HG02973 (cell line): ENCODE data around the gene ATP5PB.

Source experiments
- ATAC-seq: cut with Tn5 transposase; IDR thresholded peaks from one replicate; pipeline ENCODE4 v1.9.1; 2021; ENCODE audit warnings: moderate library complexity; ENCODE audit not compliant: unreplicated experiment

The ATP5PB gene

DNA sequence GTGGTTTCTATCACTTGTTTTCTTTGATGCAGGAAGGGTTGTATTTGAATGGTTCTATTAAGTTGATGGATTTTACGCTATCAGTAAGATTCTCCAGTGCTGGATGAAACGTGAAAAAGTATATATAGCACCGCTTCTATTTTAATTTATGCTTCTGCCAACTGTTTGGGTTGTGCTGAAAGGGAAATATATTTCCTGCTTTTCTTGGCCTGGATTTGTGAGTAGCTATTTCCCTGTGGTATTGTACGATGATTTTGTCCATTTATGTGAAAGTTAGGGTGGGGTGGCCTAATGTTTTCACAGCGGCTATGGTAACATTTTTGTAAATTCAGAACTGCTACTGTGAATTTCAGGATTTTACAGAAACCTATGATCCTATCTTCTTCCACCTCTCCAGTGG lies 24.8 kb downstream of the ATP5PB start:
- ATAC-seq, result no peak

DNA sequence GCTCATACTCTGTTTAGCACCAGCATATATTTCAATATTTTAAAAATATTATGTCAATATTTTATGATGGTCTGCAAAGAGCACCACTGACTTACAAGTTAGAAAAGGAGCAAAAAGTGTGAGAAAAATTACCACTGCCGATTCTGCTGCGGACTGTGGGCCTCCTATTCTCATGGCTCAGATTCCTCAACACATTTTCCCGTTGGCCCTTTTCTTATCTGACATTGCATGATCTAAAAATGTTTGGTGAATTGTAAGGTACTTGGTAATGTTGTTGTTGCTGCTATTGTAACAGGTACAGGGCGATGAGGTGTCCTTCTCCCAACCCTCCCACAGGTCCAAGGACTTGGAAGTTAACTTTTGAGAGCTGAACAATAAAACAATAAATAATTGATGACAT lies 25.3 kb downstream of the ATP5PB start:
- no peak for ATAC-seq

DNA sequence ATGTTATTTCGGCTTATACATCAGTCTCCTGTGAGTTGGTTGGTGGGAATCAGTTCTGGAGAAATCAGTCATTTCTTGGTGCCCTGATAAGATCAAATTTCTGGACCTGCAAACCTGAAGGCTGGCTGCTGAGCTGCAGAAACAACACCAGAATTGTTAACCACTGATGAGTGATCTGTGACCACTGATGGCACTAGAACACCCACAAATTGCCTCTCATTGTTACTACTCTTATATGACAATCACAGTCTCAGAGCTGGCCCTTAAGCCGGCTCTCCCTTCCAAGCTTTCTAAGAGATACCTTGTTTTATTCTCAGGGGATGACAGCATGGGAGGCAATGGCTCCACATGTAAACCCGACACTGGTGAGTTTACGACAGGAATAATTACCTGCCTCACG lies 26.4 kb downstream of the ATP5PB start:
- ATAC-seq, result no peak

DNA sequence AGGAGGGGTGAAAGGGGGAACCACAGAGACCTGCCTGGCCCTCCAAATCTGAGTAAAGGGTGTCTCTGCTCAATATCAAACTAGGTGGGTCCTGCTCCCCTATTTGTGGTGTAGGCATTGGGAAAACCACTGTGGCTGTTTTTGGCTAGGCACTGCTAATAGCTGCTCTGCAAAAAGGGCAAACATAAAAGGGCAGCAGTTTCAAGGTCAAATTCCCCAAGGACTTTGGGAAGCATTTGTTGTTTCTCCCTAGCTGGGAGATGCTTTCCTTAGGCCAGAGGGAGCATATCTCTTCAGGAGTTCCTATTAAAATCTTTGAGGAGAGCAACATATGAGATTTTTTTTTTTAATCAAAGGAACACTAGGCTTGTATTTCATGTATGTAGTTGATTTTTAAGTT lies 26.9 kb downstream of the ATP5PB start:
- ATAC-seq, result no peak

DNA sequence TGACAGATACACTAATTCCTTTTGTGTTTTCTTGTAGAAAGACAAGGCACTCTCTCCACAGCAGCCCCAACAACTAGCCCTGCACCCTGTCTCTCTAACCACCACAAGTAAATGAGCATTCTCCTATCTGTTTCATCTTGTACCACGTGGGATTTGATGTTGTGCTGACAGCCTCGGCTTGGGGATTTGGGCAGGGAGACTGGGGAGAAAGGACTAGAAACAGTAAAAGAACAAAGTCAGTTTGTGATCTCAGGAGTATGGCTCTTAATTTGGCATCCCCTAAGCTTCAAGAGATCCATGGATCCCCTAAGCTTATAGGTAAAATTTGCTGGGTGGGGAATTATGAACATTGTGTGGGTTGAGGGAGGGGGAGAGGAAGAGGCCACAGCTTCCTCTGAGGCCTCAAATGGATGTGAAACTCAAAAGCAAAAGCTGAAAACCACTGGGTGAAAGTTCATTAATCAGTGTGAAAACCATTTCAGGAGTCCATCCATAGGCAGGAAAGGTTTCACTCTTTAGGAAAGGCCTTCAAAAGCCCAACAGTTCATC lies 27.6 kb downstream of the ATP5PB start:
- no peak for ATAC-seq

DNA sequence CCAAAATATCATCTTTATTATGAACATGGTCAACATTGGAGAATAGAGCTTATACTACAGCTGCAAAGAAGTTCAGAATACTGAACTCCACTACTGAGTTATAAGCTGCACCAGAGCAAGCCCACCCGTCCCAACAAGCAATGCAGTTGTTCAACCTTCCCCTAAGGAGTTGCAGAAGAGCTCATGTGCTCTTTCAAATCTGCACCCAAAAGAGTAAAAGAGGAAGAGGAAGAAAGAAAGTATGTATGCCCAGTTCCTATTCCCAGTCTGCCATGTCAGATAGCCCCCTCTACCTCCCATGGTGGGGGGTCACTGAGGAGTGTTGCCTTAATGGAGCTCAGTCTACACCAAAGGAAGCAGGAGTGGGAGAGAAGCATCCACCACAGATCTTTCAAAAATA lies 31.4 kb downstream of the ATP5PB start:
- no peak for ATAC-seq

DNA sequence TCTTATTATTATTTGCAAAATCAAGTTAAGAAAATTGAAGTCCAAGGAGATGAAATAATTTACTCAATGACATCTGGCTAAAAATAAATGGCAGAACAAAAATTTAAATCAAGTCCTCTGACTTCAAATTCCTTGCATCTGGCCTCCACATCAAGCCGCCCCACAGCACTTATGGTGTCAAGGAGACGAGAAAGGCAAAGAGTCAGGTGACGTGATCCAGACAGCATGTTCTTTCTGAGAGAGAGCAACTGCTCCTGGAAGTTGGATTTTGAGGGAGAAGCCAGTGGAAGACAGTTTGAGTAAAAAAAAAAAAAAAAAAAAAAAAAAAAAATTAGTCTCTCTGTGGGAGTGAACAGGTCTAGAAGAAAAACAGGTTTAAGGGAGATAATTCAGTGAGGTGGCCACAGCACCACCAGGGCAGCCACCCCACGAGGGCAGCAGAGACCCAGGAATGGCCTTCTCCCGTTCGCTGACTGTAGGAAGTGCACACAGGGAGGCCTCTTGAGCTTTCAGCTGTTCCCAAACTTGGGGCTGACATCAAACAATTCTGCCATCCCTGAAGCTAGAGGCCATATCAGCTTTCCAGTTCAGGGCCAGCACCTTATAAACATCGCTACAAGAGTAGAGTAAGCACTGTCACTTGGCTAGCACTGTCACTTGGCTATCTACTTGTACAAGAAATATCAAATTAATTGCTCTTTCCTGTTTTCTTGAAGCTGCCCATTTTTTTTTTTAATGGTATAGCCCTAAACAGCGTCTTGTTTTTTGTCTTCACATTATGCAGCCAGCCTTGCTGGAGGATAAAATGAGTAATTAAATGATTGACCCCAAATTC lies 32.3 kb downstream of the ATP5PB start:
- ATAC-seq, result no peak

DNA sequence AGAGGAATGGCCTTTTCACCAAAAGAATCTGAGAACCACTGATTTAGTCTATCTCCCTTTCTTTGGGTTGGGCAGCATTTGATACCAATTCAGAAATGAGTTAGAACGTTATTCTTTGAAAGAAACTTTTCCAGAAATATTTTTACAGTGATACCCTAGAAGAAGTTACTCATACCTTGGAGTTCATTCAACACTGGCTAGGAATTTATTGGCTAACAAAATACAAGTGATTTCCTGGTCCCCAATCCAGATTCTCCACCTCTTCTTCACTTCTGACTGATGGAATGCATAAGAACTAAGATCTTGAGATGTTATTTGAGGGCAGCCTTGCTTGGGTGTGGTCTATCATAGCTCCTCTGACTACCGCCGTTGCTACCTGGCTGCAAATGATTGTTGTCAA lies 33.9 kb downstream of the ATP5PB start:
- ATAC-seq, result no peak

DNA sequence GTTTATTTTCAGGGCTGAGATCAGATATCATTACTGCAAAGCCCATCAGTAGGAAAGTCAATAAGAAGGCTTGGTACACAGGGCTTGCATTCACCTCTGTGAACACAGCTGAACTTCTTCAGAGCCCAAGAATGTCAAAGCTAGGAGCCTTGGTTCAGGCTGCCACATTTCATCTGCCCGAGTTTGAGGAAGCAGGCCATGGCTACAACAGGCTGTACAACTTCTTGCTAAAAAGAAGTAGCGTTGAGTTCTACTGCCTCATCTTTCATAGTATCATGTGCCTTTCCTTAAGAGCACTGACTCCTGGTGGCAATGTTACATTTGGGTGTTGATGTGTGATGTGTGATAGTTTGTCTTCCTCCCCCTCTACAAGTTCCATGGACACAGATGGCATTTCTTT lies 34.6 kb downstream of the ATP5PB start:
- no peak for ATAC-seq

DNA sequence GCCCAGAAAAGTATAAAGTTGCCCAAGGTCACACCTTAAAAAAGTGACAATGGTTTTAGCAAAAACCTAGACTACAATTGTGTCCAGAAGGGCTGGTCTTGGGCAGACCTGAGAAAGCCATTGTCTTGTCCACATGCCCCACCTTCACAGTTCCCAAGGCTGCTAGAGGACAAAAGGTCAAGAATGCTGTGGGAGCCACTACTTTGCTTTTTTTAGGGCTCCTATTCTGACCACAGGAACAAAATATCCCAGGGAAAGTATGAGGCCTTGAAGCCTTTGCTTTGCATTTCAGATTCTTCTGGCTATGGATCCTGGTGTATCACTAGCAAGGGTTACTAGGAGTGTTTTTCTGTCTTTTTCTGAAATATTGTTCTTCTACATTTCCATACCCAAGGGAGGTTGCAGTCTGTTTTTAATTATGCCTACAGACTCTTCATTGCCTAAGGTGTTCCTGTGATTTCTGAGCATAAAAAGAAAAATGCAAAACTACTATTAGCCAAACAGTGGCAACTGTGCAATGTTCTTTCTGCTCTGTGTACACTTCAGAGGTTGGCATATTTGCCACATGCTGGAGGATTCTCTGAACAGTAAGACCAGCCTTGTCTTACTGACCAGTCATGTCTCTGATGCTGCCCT lies 35.2 kb downstream of the ATP5PB start:
- no peak for ATAC-seq

DNA sequence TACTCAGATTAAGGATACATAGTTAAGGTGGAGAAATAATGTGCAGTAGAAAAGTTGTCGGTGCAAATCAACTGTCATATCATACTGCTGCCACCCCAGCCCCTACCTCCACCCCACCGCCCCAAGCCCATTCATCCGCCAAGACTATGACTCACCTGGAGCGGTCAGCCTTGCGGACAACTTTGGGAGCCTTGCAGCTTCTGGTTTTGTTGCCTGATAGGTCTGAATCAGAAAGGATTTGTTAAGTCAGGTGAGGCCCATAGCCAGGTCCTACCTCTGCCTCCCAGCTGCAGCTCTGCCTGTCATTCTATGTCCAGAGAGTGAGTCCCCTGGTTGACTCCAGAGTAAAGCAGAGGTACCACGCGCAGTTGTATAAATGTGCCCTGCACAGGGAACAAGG lies 37.2 kb downstream of the ATP5PB start:
- no peak for ATAC-seq

DNA sequence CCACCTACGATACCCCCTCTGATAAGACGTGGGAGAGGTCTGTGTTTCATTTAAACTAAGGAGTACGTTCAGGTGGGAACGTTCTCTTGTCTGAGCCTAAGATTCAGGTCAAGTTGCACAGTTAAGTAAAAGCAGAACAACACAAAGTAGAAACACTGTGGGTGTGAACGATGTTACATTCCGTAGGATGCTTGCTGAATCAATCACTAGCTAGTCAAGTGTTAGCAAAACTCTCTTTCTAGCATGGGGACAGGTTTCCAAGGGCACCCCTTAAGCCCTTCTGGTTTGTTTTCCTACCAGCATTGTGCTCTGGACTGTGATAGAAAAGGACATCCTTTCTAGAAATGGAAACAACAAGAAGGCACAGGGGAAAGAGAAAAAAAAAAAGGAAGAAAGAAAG lies 37.9 kb downstream of the ATP5PB start:
- no peak for ATAC-seq

DNA sequence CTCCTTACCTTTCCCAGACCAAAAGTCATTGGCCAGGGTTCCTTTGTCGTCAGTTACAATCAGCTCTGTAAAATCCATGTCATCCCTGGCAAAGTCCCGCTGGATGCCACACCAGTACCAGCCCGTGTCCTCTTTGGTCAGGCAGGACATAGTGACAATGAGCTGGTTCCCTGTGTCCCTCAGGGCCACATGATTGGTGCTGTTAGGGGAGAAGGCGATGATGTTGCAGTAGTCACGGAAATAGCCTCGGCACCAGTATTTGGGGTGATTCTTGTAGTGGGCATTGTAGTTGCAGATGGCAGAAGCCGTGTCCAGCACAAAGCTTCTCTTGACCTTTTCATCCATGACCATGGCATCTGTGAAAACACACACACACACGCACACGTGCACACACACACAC lies 39.4 kb downstream of the ATP5PB start:
- ATAC-seq, result no peak

DNA sequence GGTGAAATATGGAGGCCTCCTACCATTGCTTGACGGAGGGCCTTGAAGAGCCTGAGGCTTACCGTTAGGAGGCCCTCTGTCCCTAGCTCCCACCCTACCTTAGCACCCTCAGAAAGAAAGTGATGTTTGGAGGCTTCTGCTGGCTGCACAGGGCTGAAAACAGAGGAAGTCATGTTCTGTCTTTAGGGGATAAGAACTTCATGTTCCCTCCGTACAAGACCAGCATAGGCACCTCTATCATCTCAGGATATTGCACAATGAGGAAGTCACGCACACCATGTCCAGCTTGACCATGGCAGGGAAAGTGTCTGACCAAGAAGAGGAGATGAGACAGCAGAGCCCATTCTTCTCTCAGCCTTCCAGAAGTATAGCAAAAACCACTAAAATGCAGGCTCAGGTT lies 40.3 kb downstream of the ATP5PB start:
- ATAC-seq, result no peak

DNA sequence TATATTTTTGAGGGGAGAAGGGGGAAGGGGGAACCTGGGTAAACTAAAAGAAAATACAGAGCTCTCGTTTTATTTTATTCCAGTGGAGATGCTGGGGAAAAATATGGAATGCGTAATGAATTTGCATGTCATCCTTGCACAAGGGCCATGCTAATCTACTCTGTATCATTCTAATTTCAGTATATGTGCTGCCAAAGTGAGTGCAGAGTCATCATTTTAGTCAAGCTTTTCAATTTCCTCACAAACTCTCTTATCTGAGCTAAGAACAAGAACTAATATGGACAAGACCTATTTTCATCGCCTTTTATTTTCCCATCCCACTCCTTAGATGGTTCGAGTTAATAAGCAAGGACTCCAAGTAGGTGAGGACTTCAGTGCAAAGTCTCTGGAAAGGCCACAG lies 41.0 kb downstream of the ATP5PB start:
- ATAC-seq, result no peak

DNA sequence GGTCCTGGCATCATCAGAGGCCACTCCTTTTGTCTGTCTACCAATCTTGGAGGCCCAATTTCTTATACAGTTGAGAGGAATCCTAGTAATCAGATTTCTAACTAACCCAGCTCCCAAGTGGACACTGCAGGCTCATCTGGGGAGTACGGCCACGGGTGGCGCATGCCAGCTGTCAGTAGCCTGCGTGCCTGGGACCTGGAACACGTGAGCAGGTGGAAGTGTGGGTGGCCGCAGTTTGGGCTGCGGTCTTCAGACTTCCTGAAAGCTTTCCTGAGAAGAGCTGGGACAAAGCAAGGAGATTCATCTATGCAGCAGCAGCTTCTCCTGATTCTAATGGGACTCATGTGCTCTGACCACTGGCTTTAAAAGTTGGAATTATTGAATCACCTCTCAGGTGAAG lies 41.8 kb downstream of the ATP5PB start:
- no peak for ATAC-seq

DNA sequence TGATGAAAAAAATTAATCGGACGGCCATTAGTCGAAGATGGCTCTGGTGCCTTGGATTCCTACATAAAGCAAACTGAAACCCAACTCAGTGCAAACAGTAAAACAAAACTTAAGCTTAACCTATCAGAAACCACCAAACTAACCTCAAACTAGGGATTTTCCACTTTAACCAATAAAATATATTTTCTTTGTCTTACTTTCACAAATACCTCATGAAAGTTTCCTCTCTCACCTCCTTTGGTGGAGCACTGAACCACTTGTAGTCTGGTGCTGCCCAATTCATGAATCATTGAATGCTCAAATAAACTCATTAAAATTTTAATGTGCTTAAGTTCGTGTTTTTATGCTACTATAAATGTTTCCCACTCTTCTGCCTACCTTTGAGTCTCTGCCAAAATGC lies 47.1 kb downstream of the ATP5PB start:
- no peak for ATAC-seq

DNA sequence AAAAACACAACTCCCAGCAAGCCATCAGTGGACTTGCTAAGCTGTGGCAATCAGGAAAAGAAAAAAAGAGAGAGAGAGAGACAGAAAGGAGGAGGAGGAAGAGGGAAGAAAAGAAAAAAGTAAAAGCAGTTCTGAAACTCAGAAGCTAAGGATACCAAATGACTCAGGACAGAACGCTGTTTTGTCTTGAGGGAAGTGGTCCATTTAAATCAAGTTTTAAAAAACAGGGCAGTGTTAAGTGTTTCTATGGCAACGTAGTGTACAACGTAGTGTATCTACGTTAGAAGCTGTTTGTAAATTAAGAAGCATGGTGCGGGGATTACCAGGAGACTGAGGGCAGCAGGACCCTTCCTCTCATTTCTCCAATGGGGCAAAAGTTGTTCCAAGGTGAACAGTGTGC lies 48.3 kb downstream of the ATP5PB start:
- no peak for ATAC-seq

DNA sequence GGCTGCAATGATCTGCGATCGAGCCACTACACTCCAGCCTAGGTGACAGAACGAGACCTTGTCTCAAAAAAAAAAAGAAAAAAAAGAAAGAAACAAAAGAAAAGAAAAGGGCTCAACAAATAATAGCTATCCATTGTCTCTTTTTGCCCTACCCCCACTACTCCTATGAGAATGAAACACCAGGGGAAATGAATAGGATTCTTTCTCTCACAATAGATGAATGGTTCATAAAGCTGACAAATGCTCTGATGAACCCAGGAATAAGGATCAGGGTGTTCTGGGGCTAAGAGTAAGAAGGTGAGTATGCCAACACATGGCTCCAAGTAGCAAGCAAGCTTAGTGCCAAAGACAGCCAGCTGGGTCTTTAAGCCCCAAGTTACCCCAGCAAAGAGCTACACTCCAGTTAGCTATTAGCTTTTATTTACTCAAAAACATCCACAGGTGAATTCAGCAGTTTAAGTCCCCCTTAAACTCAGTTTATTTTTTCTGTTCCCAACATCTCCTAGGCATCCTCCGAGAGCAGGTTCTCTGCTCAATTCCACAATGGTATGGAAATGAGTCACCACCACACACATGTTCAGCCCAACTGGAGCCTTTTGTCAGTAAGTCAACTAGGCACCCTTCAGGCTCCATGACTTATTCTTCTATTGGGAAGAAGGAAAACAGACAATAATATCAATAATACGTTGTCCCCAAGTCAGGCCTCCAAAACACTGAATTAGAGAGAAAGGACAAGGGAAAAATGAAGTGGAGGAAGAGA lies 49.9 kb downstream of the ATP5PB start:
- no peak for ATAC-seq

DNA sequence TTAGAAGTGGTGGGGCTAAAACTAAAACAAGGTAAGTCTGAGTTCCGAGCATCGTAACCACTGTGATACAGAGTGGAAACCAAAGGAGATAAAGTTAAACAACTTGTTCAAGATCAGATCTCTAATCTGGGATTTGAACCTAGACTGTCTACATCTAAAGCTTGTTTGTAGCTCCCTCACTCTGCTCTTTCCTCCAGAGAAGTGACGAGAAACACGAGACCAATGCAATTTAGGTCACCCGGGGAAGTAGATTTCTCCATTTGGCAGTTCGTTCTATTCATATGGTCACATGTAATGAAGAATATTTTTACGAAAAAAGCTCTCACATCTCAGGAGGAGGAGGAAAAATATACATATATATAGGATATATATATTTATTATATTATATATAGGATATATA lies 52.4 kb downstream of the ATP5PB start:
- no peak for ATAC-seq

DNA sequence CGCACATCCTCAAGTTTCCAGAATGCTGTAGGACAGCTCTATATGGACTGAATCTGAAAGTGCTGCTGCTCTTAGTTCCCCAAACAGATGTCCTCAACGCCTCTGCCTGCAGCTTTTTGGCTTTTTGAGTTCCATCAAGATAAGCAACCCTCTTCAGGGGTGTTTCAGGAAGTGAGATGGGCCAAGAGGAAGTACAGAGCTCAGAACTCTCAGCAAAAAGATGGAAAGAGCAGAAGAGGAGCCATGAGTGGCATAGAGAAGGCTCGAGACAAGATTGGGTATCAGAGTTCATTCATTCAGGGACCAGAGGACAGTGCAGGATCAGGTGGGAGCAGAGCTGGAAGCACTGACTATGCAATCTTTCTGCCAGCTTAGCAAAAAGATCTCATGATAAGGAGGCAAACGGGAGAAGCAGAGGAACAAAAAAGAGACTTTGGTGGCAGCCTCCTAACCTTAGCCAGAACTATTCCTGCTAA lies 54.4 kb downstream of the ATP5PB start, which contains the start of the genes ADORA3 and TMIGD3:
Gene ADORA3 (minus strand): TSS at position 49 of the 476 bp plus-strand sequence. CDS start 279 bp downstream, outside the sequence.
Gene TMIGD3 (minus strand): TSS at position 49 of the 476 bp plus-strand sequence. CDS start 279 bp downstream, outside the sequence.
- no peak for ATAC-seq
